ENCODE data around the gene UGT1A8. TPM values are rescaled to one million over a fixed set of nuclear protein-coding genes. Genes with fewer than 3 reads are reported as not detected.

Gene UGT1A8
- total RNA-seq, 2 donors from 2014 or later, result not detected

DNA sequence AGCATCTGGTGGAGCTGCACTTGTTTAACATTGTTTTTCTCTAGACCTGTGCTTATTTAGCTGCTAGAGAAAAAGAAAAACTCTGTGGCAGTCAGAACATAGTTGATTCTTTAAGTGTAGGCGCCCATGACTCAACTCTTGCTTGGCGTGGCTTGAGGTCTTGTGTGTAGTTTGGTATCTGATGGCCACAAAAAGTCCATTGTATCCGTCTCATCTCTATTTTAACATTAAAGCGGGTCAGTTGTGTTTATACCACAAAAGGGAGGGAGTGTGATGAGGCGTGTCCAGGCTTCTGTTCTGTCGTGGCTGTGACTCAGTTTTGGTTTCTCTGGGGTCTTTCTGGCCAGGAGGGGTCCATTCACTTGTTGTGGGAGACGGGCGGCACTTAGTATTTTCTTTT lies 24.2 kb upstream of the UGT1A8 start:
- no peaks in the 10 kb centered on the region for H3K36me3 Mint-ChIP-seq (ENCODE audit: low read depth)
- H3K4me3 ChIP-seq (ENCODE audit: low read length), result no peak overlapping the region
- H3K27ac ChIP-seq (ENCODE audit: low read depth, low read length), result no peak overlapping the region
- no peak for DNase-seq
- H3K9ac ChIP-seq (ENCODE audit: extremely low read depth, low read length, poor library complexity, severe bottlenecking), result no peak overlapping the region
- TF ChIP-seq, protein P1, sequence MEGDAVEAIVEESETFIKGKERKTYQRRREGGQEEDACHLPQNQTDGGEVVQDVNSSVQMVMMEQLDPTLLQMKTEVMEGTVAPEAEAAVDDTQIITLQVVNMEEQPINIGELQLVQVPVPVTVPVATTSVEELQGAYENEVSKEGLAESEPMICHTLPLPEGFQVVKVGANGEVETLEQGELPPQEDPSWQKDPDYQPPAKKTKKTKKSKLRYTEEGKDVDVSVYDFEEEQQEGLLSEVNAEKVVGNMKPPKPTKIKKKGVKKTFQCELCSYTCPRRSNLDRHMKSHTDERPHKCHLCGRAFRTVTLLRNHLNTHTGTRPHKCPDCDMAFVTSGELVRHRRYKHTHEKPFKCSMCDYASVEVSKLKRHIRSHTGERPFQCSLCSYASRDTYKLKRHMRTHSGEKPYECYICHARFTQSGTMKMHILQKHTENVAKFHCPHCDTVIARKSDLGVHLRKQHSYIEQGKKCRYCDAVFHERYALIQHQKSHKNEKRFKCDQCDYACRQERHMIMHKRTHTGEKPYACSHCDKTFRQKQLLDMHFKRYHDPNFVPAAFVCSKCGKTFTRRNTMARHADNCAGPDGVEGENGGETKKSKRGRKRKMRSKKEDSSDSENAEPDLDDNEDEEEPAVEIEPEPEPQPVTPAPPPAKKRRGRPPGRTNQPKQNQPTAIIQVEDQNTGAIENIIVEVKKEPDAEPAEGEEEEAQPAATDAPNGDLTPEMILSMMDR (conservative IDR thresholded peaks at IDR 0.05), result no peak
- H3K4me1 ChIP-seq (ENCODE audit: control insufficient read depth, insufficient read depth, low read length), result no peaks in the 10 kb centered on the region
- no peak overlapping the region for H3K4me3 Mint-ChIP-seq
- H3K4me1 Mint-ChIP-seq, result no peaks in the 10 kb centered on the region
- 82 to 90% methylated on average over 5 to 8 of the region's 8 CpGs for WGBS, 2 experiments (ENCODE audit: insufficient coverage in 1 of 2, insufficient read length in 1 of 2)
- no peaks in the 10 kb centered on the region for H3K27me3 ChIP-seq (ENCODE audit: control insufficient read depth, insufficient read depth, low read length, poor library complexity, severe bottlenecking)
- H3K27ac Mint-ChIP-seq, result no peak overlapping the region
- H3K36me3 ChIP-seq (ENCODE audit: control insufficient read depth, insufficient read depth, low read length), result no peaks in the 10 kb centered on the region
- peaks cover 2% of the 10 kb centered on the region for H3K27me3 Mint-ChIP-seq (ENCODE audit: insufficient read depth)
- H3K9me3 Mint-ChIP-seq, result peaks cover 11% of the 10 kb centered on the region
- H3K9me3 ChIP-seq (ENCODE audit: control insufficient read depth, low read length), result no peaks in the 10 kb centered on the region

DNA sequence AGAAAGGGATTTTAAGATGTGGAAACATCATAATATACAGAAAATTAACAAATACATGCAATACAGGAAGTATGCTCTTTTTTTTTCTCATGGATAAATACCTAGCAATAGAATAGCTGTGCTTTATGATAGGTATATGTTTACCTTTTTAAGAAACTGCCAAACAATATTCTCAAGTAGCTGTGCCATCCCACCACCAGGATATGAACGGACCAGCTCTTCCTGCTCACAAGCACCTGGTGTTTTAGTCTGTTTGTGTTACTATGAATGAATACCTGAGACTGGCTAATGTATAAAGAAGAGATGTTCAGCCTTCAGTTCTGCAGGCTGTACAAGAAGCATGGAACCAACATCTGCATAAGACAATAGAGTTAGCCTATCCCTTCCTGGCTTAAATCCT lies 19.9 kb upstream of the UGT1A8 start:
- Histone ChIP-seq H3K4me1 (ENCODE audit: control insufficient read depth, insufficient read depth, low read length) (no peaks in the 10 kb centered on the region), H3K4me3 (ENCODE audit: low read length) (no peak overlapping the region), H3K9ac (ENCODE audit: extremely low read depth, low read length, poor library complexity, severe bottlenecking) (no peak overlapping the region), H3K27me3 (ENCODE audit: control insufficient read depth, insufficient read depth, low read length, poor library complexity, severe bottlenecking) (no peaks in the 10 kb centered on the region), H3K9me3 (ENCODE audit: control insufficient read depth, low read length) (no peaks in the 10 kb centered on the region), H3K27ac (ENCODE audit: low read depth, low read length) (no peak overlapping the region), H3K36me3 (ENCODE audit: control insufficient read depth, insufficient read depth, low read length) (no peaks in the 10 kb centered on the region)
- Mint-ChIP-seq H3K27ac (no peak overlapping the region), H3K4me3 (no peak overlapping the region), H3K36me3 (ENCODE audit: low read depth) (no peaks in the 10 kb centered on the region), H3K27me3 (ENCODE audit: insufficient read depth) (peaks cover 6% of the 10 kb centered on the region), H3K4me1 (no peaks in the 10 kb centered on the region), H3K9me3 (peaks cover 11% of the 10 kb centered on the region)
- WGBS, 2 experiments (ENCODE audit: insufficient coverage in 1 of 2, insufficient read length in 1 of 2), result 93% methylated on average over 1 of the region's 1 CpG; no CpG with 5 or more reads in 1 of the 2 experiments
- no peak for DNase-seq
- TF ChIP-seq, protein P1 (conservative IDR thresholded peaks at IDR 0.05), result no peak

DNA sequence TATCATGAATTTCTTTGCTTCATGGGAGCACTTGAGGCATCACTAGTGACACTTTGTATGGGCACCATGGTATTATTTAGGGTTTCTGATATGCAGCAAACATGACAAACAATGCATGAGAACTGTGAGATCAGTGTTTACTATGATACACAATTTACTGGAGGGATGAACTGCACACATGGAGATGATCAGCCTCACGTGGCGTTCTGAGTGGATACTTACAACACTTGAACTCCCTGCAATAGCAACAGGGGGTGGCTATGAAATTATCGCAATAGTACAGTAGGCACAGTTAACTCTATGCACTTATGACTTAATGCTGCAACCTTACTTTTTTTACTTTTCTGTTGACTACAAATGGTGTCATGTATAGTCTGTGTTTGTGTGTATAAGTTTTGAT lies 18.5 kb upstream of the UGT1A8 start:
- Mint-ChIP-seq H3K36me3 (ENCODE audit: low read depth) (no peaks in the 10 kb centered on the region), H3K27me3 (ENCODE audit: insufficient read depth) (peaks cover 6% of the 10 kb centered on the region), H3K9me3 (peaks cover 15% of the 10 kb centered on the region), H3K4me3 (no peak overlapping the region), H3K27ac (no peak overlapping the region), H3K4me1 (no peaks in the 10 kb centered on the region)
- no peaks in the 10 kb centered on the region for H3K9me3 ChIP-seq (ENCODE audit: control insufficient read depth, low read length)
- no peak overlapping the region for H3K4me3 ChIP-seq (ENCODE audit: low read length)
- H3K27me3 ChIP-seq (ENCODE audit: control insufficient read depth, insufficient read depth, low read length, poor library complexity, severe bottlenecking), result no peaks in the 10 kb centered on the region
- H3K36me3 ChIP-seq (ENCODE audit: control insufficient read depth, insufficient read depth, low read length), result no peaks in the 10 kb centered on the region
- TF ChIP-seq, protein P1 (conservative IDR thresholded peaks at IDR 0.05), result no peak
- no peak overlapping the region for H3K9ac ChIP-seq (ENCODE audit: extremely low read depth, low read length, poor library complexity, severe bottlenecking)
- H3K4me1 ChIP-seq (ENCODE audit: control insufficient read depth, insufficient read depth, low read length), result no peaks in the 10 kb centered on the region
- DNase-seq, result no peak
- no peak overlapping the region for H3K27ac ChIP-seq (ENCODE audit: low read depth, low read length)
- WGBS, 2 experiments (ENCODE audit: insufficient coverage in 1 of 2, insufficient read length in 1 of 2), result 82 to 94% methylated on average over 3 of the region's 3 CpGs
